Activated naive CD8-positive, alpha-beta T cell (primary cell): Measurements from ENCODE around the gene LGR6.

ENCODE experiments used
- H3K27ac Mint-ChIP-seq: one replicate; pipeline ENCODE4 v1.8.0; 2021; ENCODE audit warnings: mixed read lengths
- H3K27me3 Mint-ChIP-seq: one replicate; pipeline ENCODE4 v1.8.0; 2021; ENCODE audit warnings: mixed read lengths
- H3K36me3 Mint-ChIP-seq: one replicate; pipeline ENCODE4 v1.8.0; 2021; ENCODE audit warnings: mixed read lengths
- H3K4me1 Mint-ChIP-seq: one replicate; pipeline ENCODE4 v1.8.0; 2021; ENCODE audit warnings: low read depth, mixed read lengths
- H3K4me3 Mint-ChIP-seq: one replicate; pipeline ENCODE4 v1.8.0; 2021; ENCODE audit warnings: mild to moderate bottlenecking, mixed read lengths
- H3K9me3 Mint-ChIP-seq: one replicate; pipeline ENCODE4 v1.8.0; 2021; ENCODE audit warnings: low read depth, mixed read lengths

Gene LGR6

DNA sequence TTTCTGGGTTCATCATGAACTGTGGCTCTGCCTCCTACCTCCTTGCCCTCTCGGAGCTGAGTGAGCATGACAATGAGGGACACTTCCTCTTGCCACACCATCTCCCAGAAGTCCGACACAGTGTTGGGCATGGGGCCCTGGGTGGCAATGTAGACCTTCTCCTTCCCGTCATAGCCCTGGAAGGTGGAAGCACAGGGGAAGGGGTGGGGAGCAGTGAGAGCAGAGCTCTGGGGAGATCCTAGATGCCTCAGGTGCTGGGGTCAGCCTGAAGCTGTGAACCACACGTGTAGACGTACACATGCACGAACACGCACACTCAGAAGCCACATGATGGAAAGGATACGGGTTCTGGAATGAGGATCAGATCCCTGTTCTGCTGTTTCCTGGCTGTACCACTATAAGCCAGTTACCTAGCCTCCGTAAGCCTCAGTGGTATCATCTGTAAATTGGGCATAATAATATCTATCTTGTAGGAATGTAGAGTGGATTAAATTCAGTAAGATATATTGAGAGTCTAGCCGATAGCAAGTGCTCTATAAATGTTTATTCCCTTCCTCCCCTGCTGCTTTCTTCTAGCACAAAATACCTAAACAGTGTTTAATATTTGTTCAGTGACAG lies 39.3 kb upstream of the LGR6 start:
- Mint-ChIP-seq H3K36me3 (peaks cover 15% of the 10 kb centered on the region), H3K4me3 (no peak overlapping the region), H3K4me1 (peaks cover 40% of the 10 kb centered on the region), H3K27ac (peak overlapping the region; percentile 36), H3K27me3 (no peaks in the 10 kb centered on the region), H3K9me3 (no peaks in the 10 kb centered on the region)

DNA sequence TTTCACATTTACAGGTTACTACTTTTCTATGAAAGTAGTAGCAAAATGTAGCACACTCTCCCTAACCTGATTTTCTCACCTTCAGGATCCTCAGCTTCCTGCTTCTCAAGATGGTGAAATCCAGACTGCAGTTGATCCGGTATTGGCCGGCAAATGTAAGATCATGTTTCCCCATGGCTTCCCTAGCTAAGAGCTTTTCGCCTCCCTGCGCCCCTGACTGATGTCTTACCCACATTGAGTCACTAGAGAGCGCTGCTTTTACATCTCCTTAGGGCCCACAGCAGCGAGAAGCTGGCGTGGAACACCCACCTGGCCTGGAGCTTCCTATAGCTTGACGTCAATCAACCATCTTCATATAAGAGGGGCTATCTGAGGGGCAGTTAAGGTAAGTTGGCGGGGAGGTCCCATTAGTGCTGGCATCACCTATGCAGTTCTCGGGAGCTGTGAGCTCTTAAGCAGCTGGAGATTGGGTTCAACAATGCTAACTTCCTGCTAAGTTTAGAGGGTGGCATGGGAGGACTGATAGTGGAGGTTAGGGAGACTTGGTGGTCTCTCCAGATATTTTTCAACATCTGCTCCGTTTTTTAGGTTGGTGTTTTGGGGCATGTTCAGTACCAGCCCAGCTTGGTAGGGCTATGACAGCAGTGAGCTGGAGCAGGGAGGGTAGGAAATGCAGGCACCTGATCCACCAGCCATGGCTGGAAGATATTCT lies 38.7 kb upstream of the LGR6 start:
- peak overlapping the region; percentile 31 for H3K4me3 Mint-ChIP-seq
- H3K9me3 Mint-ChIP-seq = no peaks in the 10 kb centered on the region
- peaks cover 15% of the 10 kb centered on the region for H3K36me3 Mint-ChIP-seq
- peak overlapping the region; percentile 36 for H3K27ac Mint-ChIP-seq
- no peaks in the 10 kb centered on the region for H3K27me3 Mint-ChIP-seq
- peaks cover 43% of the 10 kb centered on the region for H3K4me1 Mint-ChIP-seq

DNA sequence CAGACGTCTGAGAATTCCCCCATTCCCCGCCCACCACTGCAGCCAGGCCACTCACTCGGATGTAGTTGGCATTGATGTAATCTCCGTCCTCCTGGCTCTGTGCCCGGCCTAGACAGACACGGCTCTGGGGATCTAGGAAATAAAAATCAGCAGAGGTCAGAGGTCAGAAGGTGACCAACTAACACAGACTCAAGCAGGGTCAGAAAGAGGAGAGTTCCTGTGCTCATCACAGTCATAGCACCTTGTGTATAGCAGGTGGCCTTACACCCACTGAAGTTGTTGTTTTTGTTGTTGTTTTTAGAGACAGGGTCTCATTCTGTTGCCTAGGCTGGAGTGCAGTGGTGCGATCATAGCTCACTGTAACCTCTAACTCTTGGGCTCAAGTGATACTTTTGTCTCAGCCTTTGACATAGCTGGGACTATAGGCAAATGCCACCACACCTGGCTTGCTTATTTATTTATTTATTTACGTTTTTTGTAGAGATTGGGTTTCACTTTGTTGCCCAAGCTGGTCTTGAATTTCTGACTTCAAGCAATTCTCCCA lies 38.0 kb upstream of the LGR6 start:
- Mint-ChIP-seq H3K4me1 (peaks cover 45% of the 10 kb centered on the region), H3K9me3 (no peaks in the 10 kb centered on the region), H3K36me3 (peaks cover 15% of the 10 kb centered on the region), H3K27ac (peak overlapping the region; percentile 58), H3K27me3 (no peaks in the 10 kb centered on the region), H3K4me3 (no peak overlapping the region)

DNA sequence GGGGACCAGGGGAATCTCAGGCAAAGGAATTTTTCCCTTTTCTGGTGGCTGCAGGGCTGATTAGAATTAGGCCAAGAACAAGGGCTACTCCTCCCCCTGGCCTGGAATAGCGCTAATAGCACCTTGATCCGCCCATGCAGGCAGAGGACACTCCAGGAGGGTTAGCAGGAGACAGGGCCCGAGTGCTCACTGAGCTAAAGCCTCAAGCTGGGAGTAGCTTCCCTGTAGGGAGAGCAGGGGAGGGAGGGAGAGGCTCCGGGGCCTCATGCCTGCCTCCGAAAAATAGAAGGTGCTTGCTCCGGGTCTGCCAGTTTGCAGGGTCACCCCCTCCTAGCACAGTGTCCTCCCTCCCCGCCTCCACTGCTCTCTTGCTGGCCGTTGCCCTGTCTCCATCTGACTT lies 37.0 kb upstream of the LGR6 start:
- H3K27ac Mint-ChIP-seq = peak overlapping the region; percentile 58
- H3K4me3 Mint-ChIP-seq = peak overlapping the region; percentile 67
- no peaks in the 10 kb centered on the region for H3K9me3 Mint-ChIP-seq
- peaks cover 8% of the 10 kb centered on the region for H3K36me3 Mint-ChIP-seq
- no peaks in the 10 kb centered on the region for H3K27me3 Mint-ChIP-seq
- peaks cover 51% of the 10 kb centered on the region for H3K4me1 Mint-ChIP-seq

DNA sequence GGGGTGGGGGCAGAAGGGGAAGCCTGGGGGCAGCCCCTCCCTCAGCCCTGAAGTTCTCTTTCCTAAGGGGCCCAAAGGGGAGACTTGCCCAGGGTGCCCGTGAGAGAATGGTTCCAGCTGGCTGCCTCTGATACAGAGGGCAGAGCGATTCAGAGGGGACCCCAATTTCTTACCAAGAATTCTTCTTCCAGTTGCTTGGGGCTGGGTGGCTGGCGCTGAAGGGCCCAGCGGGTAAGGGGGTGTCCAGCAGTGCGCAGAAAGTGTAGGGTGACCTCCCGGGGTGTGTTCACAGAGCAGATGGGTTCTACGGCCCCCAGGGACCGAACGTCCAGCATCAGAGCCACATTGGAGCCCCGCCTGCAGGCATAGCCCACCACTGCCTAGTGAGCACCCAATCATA lies 35.7 kb upstream of the LGR6 start:
- Mint-ChIP-seq H3K36me3 (peaks cover 8% of the 10 kb centered on the region), H3K27ac (peak overlapping the region; percentile 98), H3K27me3 (no peaks in the 10 kb centered on the region), H3K9me3 (no peaks in the 10 kb centered on the region), H3K4me1 (peaks cover 63% of the 10 kb centered on the region), H3K4me3 (peak overlapping the region; percentile 94)

DNA sequence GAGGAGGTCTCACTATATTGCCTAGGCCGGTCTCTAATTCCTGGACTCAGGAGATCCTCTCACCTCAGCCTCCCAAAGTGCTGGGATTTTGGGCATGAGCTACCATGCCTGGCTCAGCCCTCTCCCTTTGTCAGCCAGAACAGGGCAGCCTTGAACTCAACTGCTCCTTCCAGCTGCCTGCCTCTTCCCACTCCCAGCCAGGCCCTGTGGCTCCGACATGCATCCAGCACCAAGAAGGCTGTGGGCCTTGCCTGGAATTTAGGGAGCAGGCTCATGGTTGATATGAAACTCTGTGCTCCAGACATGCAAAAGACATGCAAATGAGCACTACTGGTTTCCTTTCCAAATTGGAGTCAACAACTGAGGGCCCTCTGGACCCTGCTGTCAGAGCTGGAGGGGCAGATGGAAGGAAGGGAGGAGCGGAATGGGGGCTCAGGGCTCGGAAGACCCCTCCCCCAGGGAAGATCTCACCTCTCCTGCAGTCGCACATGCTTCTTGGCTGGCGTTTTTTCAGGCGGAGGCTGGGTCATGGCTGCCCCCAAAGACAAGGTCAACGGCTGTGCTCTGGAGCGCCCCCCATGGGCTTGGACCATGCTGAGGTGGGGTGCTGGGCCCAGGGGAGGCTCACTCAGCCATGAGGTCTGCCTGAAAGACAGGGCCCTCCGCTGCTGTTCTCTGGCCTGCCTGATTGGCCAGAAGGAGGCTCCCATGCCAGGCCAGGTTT lies 34.6 kb upstream of the LGR6 start:
- peaks cover 8% of the 10 kb centered on the region for H3K36me3 Mint-ChIP-seq
- no peaks in the 10 kb centered on the region for H3K9me3 Mint-ChIP-seq
- H3K4me1 Mint-ChIP-seq = peaks cover 71% of the 10 kb centered on the region
- H3K27me3 Mint-ChIP-seq = no peaks in the 10 kb centered on the region
- H3K27ac Mint-ChIP-seq = peak overlapping the region; percentile 98
- H3K4me3 Mint-ChIP-seq = peak overlapping the region; percentile 94

DNA sequence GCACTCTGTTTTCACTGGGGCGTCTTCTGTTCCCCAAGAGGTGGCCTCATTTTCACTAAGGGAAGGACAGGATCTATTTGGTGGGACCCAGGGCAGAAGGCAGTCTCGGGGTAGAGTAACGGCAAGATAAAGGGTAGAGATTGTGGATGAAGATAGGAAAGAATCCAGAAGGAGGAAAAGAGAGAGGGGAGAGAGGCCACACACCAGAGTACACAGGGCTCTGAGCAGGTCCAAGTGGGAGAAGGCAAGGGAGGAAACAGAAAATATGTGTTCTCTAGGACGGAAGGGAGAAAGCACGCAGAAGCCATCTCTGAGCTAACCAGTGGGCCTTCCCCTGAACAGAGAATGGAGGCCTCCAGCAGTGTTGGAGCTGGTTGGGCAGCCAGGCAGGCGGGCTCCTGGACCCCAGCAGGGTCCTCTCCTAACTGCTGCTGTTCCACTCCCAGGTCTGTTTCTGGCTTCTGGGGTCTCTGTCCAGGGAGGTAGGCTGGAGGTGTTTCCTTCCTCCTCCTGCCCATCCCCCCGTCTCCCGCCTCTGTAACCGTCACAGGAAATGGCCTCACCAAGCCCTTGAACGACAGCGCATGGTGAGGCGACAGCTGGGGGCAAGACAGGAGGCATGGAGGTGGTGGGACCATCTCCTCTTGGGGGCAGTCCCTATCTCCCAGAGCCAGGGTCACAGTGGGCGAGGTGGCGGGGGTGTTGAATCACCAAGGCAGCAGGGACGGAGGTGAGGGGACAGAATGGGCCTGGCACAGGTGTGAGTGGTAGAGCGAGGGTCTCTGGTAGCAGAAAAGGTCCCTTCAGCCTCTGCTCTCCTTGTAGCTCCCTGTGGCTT lies 33.8 kb upstream of the LGR6 start:
- Mint-ChIP-seq H3K9me3 (no peaks in the 10 kb centered on the region), H3K36me3 (peaks cover 5% of the 10 kb centered on the region), H3K4me1 (peaks cover 76% of the 10 kb centered on the region), H3K27me3 (no peaks in the 10 kb centered on the region), H3K27ac (peak overlapping the region; percentile 98), H3K4me3 (peak overlapping the region; percentile 94)

DNA sequence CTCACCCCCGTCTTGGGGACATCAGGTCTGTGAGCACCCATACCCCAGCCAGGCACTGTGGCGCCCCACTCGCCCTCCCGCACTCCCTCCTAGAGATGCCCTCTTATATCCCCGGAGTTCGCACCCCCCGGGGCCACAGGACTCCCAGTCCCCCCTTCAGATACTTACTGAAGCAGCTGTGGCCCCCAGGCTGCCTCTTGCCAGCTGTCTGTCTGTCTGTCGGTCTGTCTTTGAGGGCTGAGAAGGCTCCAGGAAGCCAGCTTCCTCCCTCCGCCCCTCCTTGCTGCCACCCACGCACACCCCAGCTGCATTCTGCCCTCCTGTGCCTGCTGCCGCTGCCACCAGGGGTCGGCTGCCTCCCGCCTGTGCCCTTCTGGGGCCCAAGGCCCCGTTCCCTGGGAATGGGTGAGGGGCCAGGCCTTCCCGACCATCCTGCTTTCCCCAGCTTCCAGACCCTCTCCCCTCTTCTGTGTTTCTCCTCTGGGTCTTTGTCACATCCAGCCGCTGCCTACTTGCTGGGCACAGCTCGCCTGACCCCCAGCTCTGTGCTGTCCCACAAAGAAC lies 33.1 kb upstream of the LGR6 start, which contains the start of gene PTPN7:
Gene PTPN7 (minus strand): TSS at position 226 of the 564 bp plus-strand sequence. CDS start 1,200 bp downstream, outside the sequence.
- H3K9me3 Mint-ChIP-seq = no peaks in the 10 kb centered on the region
- peaks cover 77% of the 10 kb centered on the region for H3K4me1 Mint-ChIP-seq
- peak within 1 kb of the TSS; percentile 98 for H3K27ac Mint-ChIP-seq
- peaks cover 5% of the 10 kb centered on the region for H3K36me3 Mint-ChIP-seq
- H3K27me3 Mint-ChIP-seq = no peaks in the 10 kb centered on the region
- peak within 1 kb of the TSS; percentile 94 for H3K4me3 Mint-ChIP-seq

DNA sequence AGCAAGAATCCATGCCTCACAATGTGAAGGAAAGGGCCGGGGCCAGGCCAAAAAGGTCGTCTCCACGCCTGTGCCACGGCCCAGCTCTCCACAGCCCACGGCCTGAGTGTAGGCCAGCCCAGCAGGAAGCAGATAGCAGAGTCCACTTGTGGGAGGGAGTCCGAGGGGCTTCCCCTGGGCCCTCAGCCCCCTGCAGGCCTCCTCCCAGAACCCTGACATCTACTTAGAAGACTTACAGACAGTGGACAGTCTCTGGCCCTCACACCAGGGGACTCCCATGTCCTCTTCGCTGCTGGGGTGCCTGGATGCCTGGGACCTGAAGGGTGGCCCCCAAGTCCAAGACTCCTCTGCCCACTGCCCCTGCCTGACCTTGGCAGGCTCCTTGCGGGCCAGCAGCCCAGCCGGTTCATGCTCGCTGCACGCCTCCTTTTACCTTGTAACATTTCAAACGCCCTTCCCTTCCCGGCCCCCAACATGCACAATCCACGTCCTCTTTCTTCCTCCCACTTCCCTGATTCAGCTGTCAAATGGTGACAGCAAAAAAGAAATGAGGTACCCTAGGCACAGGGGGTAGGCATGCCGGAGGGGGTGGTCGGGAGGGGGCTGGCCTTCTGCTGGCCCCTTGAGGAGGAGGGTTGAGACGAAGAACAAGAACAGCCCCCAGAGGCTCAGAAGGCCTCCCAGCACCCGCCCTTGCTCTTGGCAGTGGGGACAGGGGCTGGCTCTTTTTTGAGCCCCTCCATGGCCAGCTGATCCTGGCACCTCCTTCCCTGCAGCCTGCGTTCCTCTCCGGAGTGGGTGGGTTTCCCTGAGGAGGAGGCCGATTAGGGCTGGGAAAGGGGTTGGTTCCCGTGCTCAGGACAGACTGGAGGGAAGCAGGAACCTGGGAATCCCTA lies 32.2 kb upstream of the LGR6 start:
- Mint-ChIP-seq H3K4me3 (peak overlapping the region; percentile 94), H3K4me1 (peaks cover 77% of the 10 kb centered on the region), H3K9me3 (no peaks in the 10 kb centered on the region), H3K27ac (peak overlapping the region; percentile 98), H3K36me3 (peaks cover 3% of the 10 kb centered on the region), H3K27me3 (no peaks in the 10 kb centered on the region)

DNA sequence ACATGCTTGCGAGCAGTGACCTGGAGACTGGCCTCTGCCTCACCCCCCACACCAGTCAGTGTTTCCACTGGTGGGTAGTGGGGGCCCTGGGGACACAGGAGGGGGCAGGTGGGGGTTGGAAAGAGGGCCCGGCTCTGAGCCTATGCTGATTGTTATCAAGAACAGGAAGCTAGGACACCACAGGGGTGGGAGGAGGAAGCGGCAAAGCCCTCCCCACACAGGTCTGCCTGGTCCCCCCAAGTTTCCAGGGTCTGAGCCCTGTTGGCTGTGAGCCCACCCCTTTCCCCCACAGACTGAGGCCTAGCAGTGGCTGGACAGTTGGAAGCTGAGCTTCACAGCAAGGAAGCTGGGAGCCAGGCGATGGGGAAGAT lies 31.6 kb upstream of the LGR6 start:
- H3K36me3 Mint-ChIP-seq = peaks cover 3% of the 10 kb centered on the region
- H3K9me3 Mint-ChIP-seq = no peaks in the 10 kb centered on the region
- H3K4me1 Mint-ChIP-seq = peaks cover 79% of the 10 kb centered on the region
- peak overlapping the region; percentile 94 for H3K4me3 Mint-ChIP-seq
- no peaks in the 10 kb centered on the region for H3K27me3 Mint-ChIP-seq
- peak overlapping the region; percentile 46 for H3K27ac Mint-ChIP-seq

DNA sequence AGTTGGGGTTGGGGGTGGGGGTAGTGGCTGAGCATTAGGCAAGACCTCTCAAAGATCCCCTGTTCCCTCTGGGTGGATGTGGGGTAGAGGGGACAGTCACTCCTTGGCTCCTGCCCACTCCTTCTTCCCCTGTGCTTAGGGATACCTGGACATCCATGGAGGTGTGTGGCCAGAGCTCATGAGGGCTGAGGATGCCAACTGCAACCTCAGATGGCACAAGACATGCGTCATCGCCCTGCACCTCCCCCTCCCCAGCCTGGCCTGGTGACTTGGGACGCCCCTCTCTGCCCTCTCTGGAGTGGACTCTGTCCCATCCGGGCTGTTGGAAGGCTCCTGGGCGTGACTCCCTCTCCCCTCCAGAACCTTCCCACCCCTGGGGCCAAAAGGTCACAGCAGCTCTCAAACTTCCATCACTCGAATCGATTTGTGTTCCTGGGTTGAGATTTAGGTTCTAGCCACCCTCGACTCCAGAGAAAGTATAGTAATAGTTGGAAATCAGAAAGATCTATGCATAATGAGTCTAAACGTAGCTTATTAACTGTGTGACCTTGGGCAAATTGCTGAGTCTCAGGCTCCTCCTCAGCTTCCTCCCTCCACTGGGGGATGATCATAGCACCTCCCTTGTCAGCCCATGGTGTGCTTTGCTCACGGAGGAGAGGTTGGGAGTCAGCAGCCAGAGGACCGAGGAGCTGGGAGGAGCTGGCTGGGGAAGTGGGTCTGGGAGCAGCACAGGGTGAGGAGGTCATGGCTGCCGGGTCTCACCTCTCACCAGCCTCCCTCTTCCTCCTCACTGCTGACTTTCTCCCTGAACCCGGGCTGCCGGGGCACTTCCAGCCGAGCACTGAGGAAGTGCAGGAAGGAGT lies 30.9 kb upstream of the LGR6 start:
- Mint-ChIP-seq H3K9me3 (no peaks in the 10 kb centered on the region), H3K36me3 (peaks cover 3% of the 10 kb centered on the region), H3K27me3 (no peaks in the 10 kb centered on the region), H3K4me1 (peaks cover 76% of the 10 kb centered on the region), H3K27ac (peak overlapping the region; percentile 84), H3K4me3 (peak overlapping the region; percentile 94)

DNA sequence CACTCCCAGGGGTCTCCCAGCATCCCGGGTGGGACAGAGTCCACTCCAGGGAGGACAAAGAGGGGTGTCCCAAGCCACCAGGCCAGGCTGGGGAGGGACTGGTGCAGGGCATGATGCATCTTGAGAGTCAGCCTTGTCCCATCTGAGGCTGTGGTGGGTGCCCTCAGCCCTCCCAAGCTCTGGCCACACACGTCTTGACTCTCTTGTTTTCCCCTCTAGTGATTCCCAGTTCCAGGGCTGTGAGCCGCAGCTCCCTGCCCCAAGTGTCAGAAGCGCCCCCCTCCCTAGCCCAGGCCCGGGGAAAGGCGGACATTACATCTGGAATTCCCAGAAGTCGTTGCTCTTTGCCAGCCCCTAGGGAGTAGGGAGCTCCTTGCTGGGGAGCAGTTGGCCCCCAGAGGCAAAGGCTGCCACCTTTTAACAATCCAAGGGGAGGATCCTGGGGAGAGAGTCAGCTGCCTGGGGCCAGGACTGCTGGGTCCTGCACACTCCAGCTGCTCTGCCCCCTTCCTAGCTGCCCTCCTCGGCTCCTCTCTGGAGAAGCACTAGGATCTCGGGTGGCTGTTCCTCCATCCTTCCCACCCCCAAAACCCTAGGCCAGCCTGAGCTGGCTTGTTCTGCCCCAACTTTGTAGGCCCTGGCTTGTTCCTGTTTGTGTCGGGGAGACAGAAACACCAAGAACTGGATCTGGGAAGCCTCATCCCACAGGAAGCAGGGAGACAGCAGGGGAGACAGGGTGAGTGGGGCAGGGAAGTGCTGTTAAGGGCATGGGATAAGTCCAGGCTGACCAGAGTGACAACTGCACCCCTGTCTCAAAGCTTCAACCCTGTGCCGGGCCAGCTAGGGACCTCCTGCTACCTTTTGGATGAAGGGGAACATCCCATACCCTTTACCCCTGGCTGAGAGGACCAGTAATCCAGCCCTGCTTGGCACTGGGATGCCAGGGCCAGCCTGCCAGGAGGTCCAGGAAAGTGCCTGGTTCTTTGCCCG lies 30.0 kb upstream of the LGR6 start:
- H3K4me3 Mint-ChIP-seq = peak overlapping the region; percentile 94
- H3K27ac Mint-ChIP-seq = peak overlapping the region; percentile 80
- H3K4me1 Mint-ChIP-seq = peaks cover 70% of the 10 kb centered on the region

More for the DNA sequence above, 30.0 kb upstream of the LGR6 start:
- H3K9me3 Mint-ChIP-seq = no peaks in the 10 kb centered on the region
- no peaks in the 10 kb centered on the region for H3K27me3 Mint-ChIP-seq
- peaks cover 3% of the 10 kb centered on the region for H3K36me3 Mint-ChIP-seq
